Neural crest cell (in vitro differentiated cells): ENCODE results near the gene LRRC39. TPM values are rescaled to one million over a fixed set of nuclear protein-coding genes. Genes with fewer than 3 reads are reported as not detected.
A peak's percentile ranks its signal among the peaks of the same experiment; 100 is the strongest.

Experiments
- DNase-seq: peaks from one replicate; pipeline ENCODE4 v3.0.0; 2021; ENCODE audit warnings: low read depth, mixed read lengths, low spot score
- H3K27ac Mint-ChIP-seq: one replicate; pipeline ENCODE4 v1.8.0; 2021; ENCODE audit warnings: mild to moderate bottlenecking, mixed read lengths; ENCODE audit not compliant: unreplicated experiment
- H3K27me3 Mint-ChIP-seq: 2 replicates; pipeline ENCODE4 v1.8.0; 2021; ENCODE audit warnings: low read depth, mild to moderate bottlenecking, mixed read lengths
- H3K36me3 Mint-ChIP-seq: 2 replicates; pipeline ENCODE4 v1.8.0; 2021; ENCODE audit warnings: low read depth, mild to moderate bottlenecking, mixed read lengths
- H3K4me1 Mint-ChIP-seq: 2 replicates; pipeline ENCODE4 v1.8.0; 2021; ENCODE audit warnings: mixed read lengths
- H3K4me3 Mint-ChIP-seq: one replicate; pipeline ENCODE4 v1.8.0; 2021; ENCODE audit warnings: mild to moderate bottlenecking, mixed read lengths
- H3K9me3 Mint-ChIP-seq: 2 replicates; pipeline ENCODE4 v1.8.0; 2021; ENCODE audit warnings: mixed read lengths
- total RNA-seq: library from RNA; stranded (reverse); gene quantifications from 2 replicates; pipeline ENCODE4 v1.2.1, GENCODE V29; 2021
- TF ChIP-seq, protein P1 (sequence below): fragments of 200-600 bp; sonication (generic); conservative IDR thresholded peaks from 2 replicates; pipeline ENCODE4 v1.5.0; 2021; ENCODE audit warnings: antibody characterized with exemption, mild to moderate bottlenecking

The LRRC39 gene
- total RNA-seq, 1 donor from 2014 or later = 1.3 TPM

DNA sequence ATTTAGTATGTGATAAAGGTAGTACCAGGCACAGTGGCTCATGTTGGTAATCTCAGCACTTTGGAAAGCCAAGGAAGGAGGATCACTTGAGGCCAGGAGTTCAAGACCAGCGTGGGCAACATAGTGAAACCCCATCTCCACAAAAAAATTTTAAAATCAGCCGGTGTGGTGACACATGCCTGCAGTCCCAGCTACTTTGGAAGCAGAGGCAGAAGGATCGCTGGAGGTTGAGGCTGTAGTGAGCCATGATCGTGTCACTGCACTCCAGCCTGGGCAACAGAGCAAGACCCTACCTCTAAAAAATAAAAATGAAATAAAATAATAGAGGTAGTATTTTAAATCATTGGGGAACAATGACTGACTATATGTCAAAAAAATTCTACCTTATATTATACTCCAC lies 62.5 kb downstream of the LRRC39 start:
- H3K27ac Mint-ChIP-seq = no peak overlapping the region
- H3K4me1 Mint-ChIP-seq = no peaks in the 10 kb centered on the region
- no peaks in the 10 kb centered on the region for H3K9me3 Mint-ChIP-seq
- no peak overlapping the region for H3K4me3 Mint-ChIP-seq
- peaks cover 20% of the 10 kb centered on the region for H3K36me3 Mint-ChIP-seq
- no peaks in the 10 kb centered on the region for H3K27me3 Mint-ChIP-seq
- DNase-seq = no peak
- TF ChIP-seq, protein P1, sequence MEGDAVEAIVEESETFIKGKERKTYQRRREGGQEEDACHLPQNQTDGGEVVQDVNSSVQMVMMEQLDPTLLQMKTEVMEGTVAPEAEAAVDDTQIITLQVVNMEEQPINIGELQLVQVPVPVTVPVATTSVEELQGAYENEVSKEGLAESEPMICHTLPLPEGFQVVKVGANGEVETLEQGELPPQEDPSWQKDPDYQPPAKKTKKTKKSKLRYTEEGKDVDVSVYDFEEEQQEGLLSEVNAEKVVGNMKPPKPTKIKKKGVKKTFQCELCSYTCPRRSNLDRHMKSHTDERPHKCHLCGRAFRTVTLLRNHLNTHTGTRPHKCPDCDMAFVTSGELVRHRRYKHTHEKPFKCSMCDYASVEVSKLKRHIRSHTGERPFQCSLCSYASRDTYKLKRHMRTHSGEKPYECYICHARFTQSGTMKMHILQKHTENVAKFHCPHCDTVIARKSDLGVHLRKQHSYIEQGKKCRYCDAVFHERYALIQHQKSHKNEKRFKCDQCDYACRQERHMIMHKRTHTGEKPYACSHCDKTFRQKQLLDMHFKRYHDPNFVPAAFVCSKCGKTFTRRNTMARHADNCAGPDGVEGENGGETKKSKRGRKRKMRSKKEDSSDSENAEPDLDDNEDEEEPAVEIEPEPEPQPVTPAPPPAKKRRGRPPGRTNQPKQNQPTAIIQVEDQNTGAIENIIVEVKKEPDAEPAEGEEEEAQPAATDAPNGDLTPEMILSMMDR = no peak

DNA sequence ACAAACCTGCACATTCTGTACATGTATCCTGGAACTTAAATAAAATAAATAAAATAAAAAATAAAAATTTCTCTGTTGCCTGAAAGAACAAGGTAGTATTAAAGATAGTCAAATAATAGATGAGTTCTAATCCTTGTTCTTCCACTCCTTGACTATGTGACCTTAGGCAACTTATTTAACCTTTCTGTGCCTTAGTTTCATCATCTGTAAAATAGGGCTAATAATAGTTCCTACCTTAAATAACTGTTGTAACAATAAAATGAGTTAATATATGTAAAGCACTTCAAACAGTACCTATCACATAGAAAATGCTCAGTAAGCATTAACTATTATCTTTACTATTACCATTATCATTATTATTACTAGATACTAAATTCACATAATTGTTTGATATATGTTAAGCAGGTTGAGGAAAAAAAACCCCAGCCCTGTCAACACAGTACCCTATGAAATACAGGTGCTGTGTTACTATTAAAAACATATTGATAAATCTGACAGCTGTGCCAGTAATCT lies 68.4 kb downstream of the LRRC39 start:
- DNase-seq = no peak
- peaks cover 16% of the 10 kb centered on the region for H3K36me3 Mint-ChIP-seq
- no peaks in the 10 kb centered on the region for H3K9me3 Mint-ChIP-seq
- H3K27me3 Mint-ChIP-seq = no peaks in the 10 kb centered on the region
- H3K4me1 Mint-ChIP-seq = peaks cover 5% of the 10 kb centered on the region
- no peak overlapping the region for H3K27ac Mint-ChIP-seq
- H3K4me3 Mint-ChIP-seq = no peak overlapping the region
- TF ChIP-seq, protein P1 = no peak

DNA sequence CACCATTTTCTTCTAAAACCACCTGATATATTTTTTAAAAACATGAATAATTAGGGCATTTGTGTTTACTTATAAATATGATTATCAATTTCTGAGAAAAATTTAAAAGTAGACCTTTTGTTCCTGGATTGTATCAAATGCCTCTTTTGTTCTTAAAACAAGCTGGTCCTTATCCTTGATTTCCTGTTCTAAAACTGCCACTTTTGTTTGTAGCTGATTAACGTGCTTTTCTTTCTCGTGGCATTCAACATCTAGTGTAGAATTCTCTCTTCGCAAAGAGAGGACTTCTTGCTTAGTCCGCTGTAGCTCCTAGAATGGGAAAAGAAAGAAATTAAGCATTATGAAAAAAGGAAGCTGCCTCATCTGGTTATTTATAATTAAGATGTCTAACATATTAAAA lies 70.4 kb downstream of the LRRC39 start:
- peaks cover 5% of the 10 kb centered on the region for H3K4me1 Mint-ChIP-seq
- TF ChIP-seq, protein P1 = no peak
- H3K4me3 Mint-ChIP-seq = no peak overlapping the region
- no peaks in the 10 kb centered on the region for H3K9me3 Mint-ChIP-seq
- no peaks in the 10 kb centered on the region for H3K27me3 Mint-ChIP-seq
- H3K36me3 Mint-ChIP-seq = peaks cover 11% of the 10 kb centered on the region
- no peak for DNase-seq
- H3K27ac Mint-ChIP-seq = peak overlapping the region; percentile 35

DNA sequence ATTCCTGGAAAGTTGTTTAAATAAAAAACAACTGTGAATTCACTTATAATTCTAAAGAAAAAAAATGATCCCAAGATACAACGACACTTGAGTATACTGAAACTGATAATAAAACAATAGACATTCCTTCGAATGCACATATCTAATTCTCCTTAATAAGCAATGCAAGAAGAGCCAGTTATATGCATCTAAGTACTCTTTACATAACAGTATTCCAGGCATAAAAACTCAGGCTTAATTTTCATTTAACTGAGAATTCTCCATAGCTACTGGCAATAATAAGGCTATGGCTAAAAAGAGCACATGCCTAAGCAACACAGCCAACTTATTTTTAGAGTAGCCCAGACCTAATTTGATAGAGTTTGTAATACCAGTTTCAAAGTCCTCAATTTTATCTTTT lies 76.5 kb downstream of the LRRC39 start:
- H3K27ac Mint-ChIP-seq = no peak overlapping the region
- H3K4me1 Mint-ChIP-seq = no peaks in the 10 kb centered on the region
- TF ChIP-seq, protein P1 = no peak
- peaks cover 20% of the 10 kb centered on the region for H3K36me3 Mint-ChIP-seq
- H3K27me3 Mint-ChIP-seq = no peaks in the 10 kb centered on the region
- no peak for DNase-seq
- H3K4me3 Mint-ChIP-seq = no peak overlapping the region
- no peaks in the 10 kb centered on the region for H3K9me3 Mint-ChIP-seq

DNA sequence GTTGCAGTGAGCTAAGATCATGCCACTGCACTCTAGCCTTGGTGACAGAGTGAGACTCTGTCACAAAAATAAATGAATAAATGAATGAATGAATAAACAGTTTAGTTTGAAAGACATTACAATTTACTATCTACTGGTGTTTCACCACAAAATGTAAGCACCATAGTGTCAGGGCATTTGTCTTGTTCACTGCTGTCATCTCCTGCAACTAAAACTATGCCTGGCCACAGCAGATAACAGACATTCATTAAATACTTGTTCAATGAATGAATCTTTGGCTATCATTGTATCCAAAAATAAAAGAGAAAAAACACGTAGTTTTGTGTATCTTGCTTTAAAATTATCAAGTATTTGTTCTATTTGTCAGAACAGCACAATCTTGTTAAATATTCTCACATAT lies 77.9 kb downstream of the LRRC39 start:
- TF ChIP-seq, protein P1 = no peak
- no peaks in the 10 kb centered on the region for H3K4me1 Mint-ChIP-seq
- no peak overlapping the region for H3K27ac Mint-ChIP-seq
- H3K36me3 Mint-ChIP-seq = peaks cover 22% of the 10 kb centered on the region
- no peaks in the 10 kb centered on the region for H3K27me3 Mint-ChIP-seq
- no peak for DNase-seq
- H3K4me3 Mint-ChIP-seq = no peak overlapping the region
- no peaks in the 10 kb centered on the region for H3K9me3 Mint-ChIP-seq

Other genes with a start within 250 kb of the LRRC39 start
- gene SLC35A3, start 208.3 kb downstream of the LRRC39 start, total RNA-seq = 12.0 and 12.6 TPM in 2 replicates
- gene SASS6, start 45.3 kb downstream of the LRRC39 start, total RNA-seq = 14.9 and 15.2 TPM in 2 replicates
- 14.6 and 17.8 TPM in 2 replicates for gene TRMT13, start 45.1 kb downstream of the LRRC39 start, total RNA-seq
- 11.8 and 13.1 TPM in 2 replicates for gene DBT, start 71.6 kb upstream of the LRRC39 start, total RNA-seq
- gene RTCA, start 88.0 kb upstream of the LRRC39 start, total RNA-seq = 29.0 and 29.6 TPM in 2 replicates
- 15.7 and 16.6 TPM in 2 replicates for gene CDC14A, start 174.2 kb upstream of the LRRC39 start, total RNA-seq